GM18870 (cell line): Measurements from ENCODE around the gene RBM11.
A peak's percentile ranks its signal among the peaks of the same experiment; 100 is the strongest.
"Not testable (repeated sequence)": the region's sequence is repeated elsewhere in the genome, so short reads cannot be mapped to it uniquely, and the experiment has no call there.

Source experiments
- ATAC-seq: cut with Tn5 transposase; IDR thresholded peaks from one replicate; pipeline ENCODE4 v1.9.1; 2021; ENCODE audit warnings: moderate library complexity; ENCODE audit not compliant: unreplicated experiment

RBM11 gene

GRCh38 chr21:14215971-14216641 lies at the start of gene RBM11:
RBM11 (plus strand) TSS chr21:14216157; CDS start chr21:14216187, 30 bp downstream.
- peak; percentile 66 for ATAC-seq

GRCh38 chr21:14166463-14167223 lies 49.3 kb upstream of the RBM11 start:
- ATAC-seq = not testable (repeated sequence)

- no peak for ATAC-seq
These were observed 9.7 kb upstream of the RBM11 start for GRCh38 chr21:14206222-14206621.

- no peak for ATAC-seq
These were observed 5.2 kb upstream of the RBM11 start, which contains the start of gene LIPI for GRCh38 chr21:14210738-14211137. LIPI (minus strand) TSS chr21:14210955; CDS start chr21:14210845, 110 bp downstream.

- no peak for ATAC-seq
These were observed 2.8 kb upstream of the RBM11 start for GRCh38 chr21:14213164-14213563.

GRCh38 chr21:14223365-14223764 lies 7.4 kb downstream of the RBM11 start:
- ATAC-seq = no peak

- no peak for ATAC-seq
These were observed 13.4 kb downstream of the RBM11 start for GRCh38 chr21:14229399-14229798.

GRCh38 chr21:14235101-14235500 lies 19.1 kb downstream of the RBM11 start:
- ATAC-seq = no peak

GRCh38 chr21:14236180-14236579 lies 20.2 kb downstream of the RBM11 start:
- ATAC-seq = no peak

GRCh38 chr21:14239281-14239680 lies 23.3 kb downstream of the RBM11 start:
- ATAC-seq = no peak

GRCh38 chr21:14241297-14241696 lies 25.3 kb downstream of the RBM11 start:
- no peak for ATAC-seq

- ATAC-seq = no peak
These were observed 27.5 kb downstream of the RBM11 start for GRCh38 chr21:14243461-14243860.

GRCh38 chr21:14243874-14244273 lies 27.9 kb downstream of the RBM11 start:
- no peak for ATAC-seq

GRCh38 chr21:14244911-14245310 lies 29.0 kb downstream of the RBM11 start:
- no peak for ATAC-seq

GRCh38 chr21:14245711-14246110 lies 29.8 kb downstream of the RBM11 start:
- no peak for ATAC-seq

- no peak for ATAC-seq
These were observed 35.4 kb downstream of the RBM11 start for GRCh38 chr21:14251336-14251735.

- peak; percentile 73 for ATAC-seq
These were observed 43.8 kb downstream of the RBM11 start for GRCh38 chr21:14259747-14260146.

- ATAC-seq = no peak
These were observed 44.3 kb downstream of the RBM11 start for GRCh38 chr21:14260174-14260764.

GRCh38 chr21:14262039-14262438 lies 46.1 kb downstream of the RBM11 start:
- no peak for ATAC-seq

- no peak for ATAC-seq
These were observed 47.9 kb downstream of the RBM11 start for GRCh38 chr21:14263879-14264278.

GRCh38 chr21:14265023-14265422 lies 49.1 kb downstream of the RBM11 start:
- ATAC-seq = no peak

- ATAC-seq = no peak
These were observed 51.1 kb downstream of the RBM11 start for GRCh38 chr21:14267076-14267475.
